Keratinocyte (primary cell): ENCODE measurements around the gene SNAPC4. TPM values are rescaled to one million over a fixed set of nuclear protein-coding genes. Genes with fewer than 3 reads are reported as not detected.

Source experiments
- DNase-seq: peaks from one replicate; pipeline ENCODE4 v3.0.0-alpha.2; 2011; ENCODE audit warnings: low read depth, missing footprints, low spot score
- FAIRE-seq: peaks from 2 replicates; lab custom pipeline; 2011; peaks lifted over from hg19 to GRCh38; lab: Jason Lieb, UNC
- H2AFZ ChIP-seq: 2 replicates; pipeline ENCODE4 v1.6.0; 2012; ENCODE audit warnings: low read length, control low read depth, inconsistent platforms; ENCODE audit not compliant: control insufficient read depth
- H3K27ac ChIP-seq: 2 replicates; pipeline ENCODE4 v1.5.1; 2011; ENCODE audit warnings: low read length; ENCODE audit not compliant: control insufficient read depth, insufficient read depth
- H3K27me3 ChIP-seq: 3 replicates; pipeline ENCODE4 v1.6.0; 2011; ENCODE audit warnings: low read length; ENCODE audit not compliant: control insufficient read depth, insufficient read depth; ENCODE audit errors: extremely low read depth
- H3K36me3 ChIP-seq, 2 experiments: 2 replicates in 1 of 2; 3 replicates in 1 of 2; pipeline ENCODE4 v1.5.1; 2011; ENCODE audit warnings: low read length in 2 of 2, mild to moderate bottlenecking in 1 of 2; ENCODE audit not compliant: control insufficient read depth in 2 of 2, insufficient read depth in 2 of 2; ENCODE audit errors: extremely low read depth in 1 of 2
- H3K4me1 ChIP-seq: 3 replicates; pipeline ENCODE4 v1.5.1; 2011; ENCODE audit warnings: low read length; ENCODE audit not compliant: control insufficient read depth, insufficient read depth; ENCODE audit errors: extremely low read depth
- H3K4me2 ChIP-seq: 3 replicates; pipeline ENCODE4 v1.6.0; 2011; ENCODE audit warnings: low read depth, low read length; ENCODE audit not compliant: control insufficient read depth, insufficient read depth; ENCODE audit errors: extremely low read depth
- H3K4me3 ChIP-seq, 3 experiments: fragments of 200-600 bp in 1 of 3; sonication (generic) in 1 of 3; 2 replicates in 2 of 3; 3 replicates in 1 of 3; pipeline ENCODE4 v1.5.1; 2011 to 2016; ENCODE audit warnings: low read length in 3 of 3, mild to moderate bottlenecking in 3 of 3, control low read depth in 2 of 3, inconsistent platforms in 1 of 3, low read depth in 1 of 3, mixed read lengths in 1 of 3, mixed run types in 1 of 3, moderate library complexity in 1 of 3; ENCODE audit not compliant: control insufficient read depth in 2 of 3, insufficient read depth in 2 of 3; ENCODE audit errors: extremely low read depth in 1 of 3
- H3K79me2 ChIP-seq: 2 replicates; pipeline ENCODE4 v1.6.0; 2012; ENCODE audit warnings: low read length; ENCODE audit not compliant: control insufficient read depth, insufficient read depth
- H3K9ac ChIP-seq: 3 replicates; pipeline ENCODE4 v1.6.0; 2011; ENCODE audit warnings: low read length; ENCODE audit not compliant: control insufficient read depth, insufficient read depth; ENCODE audit errors: extremely low read depth
- H3K9me1 ChIP-seq: 3 replicates; pipeline ENCODE4 v1.6.0; 2011; ENCODE audit warnings: low read length; ENCODE audit not compliant: control insufficient read depth, insufficient read depth; ENCODE audit errors: extremely low read depth
- H3K9me3 ChIP-seq: 2 replicates; pipeline ENCODE4 v1.5.1; 2012; ENCODE audit warnings: low read depth, low read length; ENCODE audit not compliant: control insufficient read depth
- H4K20me1 ChIP-seq: 3 replicates; pipeline ENCODE4 v1.6.0; 2011; ENCODE audit warnings: low read length; ENCODE audit not compliant: control insufficient read depth, insufficient read depth; ENCODE audit errors: extremely low read depth
- EZH2 ChIP-seq: IDR thresholded peaks from one replicate; pipeline ENCODE4 v1.6.1; 2012; ENCODE audit warnings: inconsistent platforms, mild to moderate bottlenecking, low read length, moderate library complexity
- dilution Hi-C: fragments of 300-500 bp; cut with MboI; formaldehyde crosslinking; loops from one replicate; pipeline ENCODE4 v1.7.0; 2020; ENCODE audit warnings: low sequenced_read_pairs; ENCODE audit not compliant: extremely low pct_ligation_motif_present
- polyA plus RNA-seq, 5 experiments: library from polyadenylated mRNA; depleted of rRNA in 3 of 5; stranded (reverse) in 3 of 5; stranded (forward) in 1 of 5; unstranded in 1 of 5; fragments of >200 nt; gene quantifications; 1 replicate in 1 of 5; 2 replicates in 3 of 5; 3 replicates in 1 of 5; pipeline versions ENCODE4 v1.2.1 to v1.2.3, GENCODE V29; 2011 to 2012; ENCODE audit warnings: missing spikeins in 2 of 5, low read depth in 1 of 5, low replicate concordance in 1 of 5
- TF ChIP-seq, protein P1 (sequence below), 3 experiments: IDR thresholded peaks in 1 of 3; conservative IDR thresholded peaks in 1 of 3; optimal IDR thresholded peaks in 1 of 3; 2 replicates in 2 of 3; 3 replicates in 1 of 3; pipeline versions ENCODE3 to v1.5.1; 2011; ENCODE audit warnings: low read length in 3 of 3, mild to moderate bottlenecking in 3 of 3, moderate library complexity in 2 of 3, control low read depth in 1 of 3, inconsistent platforms in 1 of 3; ENCODE audit not compliant: insufficient read depth in 2 of 3; ENCODE audit errors: extremely low read depth in 1 of 3

SNAPC4 gene
- polyA plus RNA-seq, 1 donor (not counting 4 experiments of a cell fraction or from before 2014, with no cell fraction given): 3.6 TPM

DNA sequence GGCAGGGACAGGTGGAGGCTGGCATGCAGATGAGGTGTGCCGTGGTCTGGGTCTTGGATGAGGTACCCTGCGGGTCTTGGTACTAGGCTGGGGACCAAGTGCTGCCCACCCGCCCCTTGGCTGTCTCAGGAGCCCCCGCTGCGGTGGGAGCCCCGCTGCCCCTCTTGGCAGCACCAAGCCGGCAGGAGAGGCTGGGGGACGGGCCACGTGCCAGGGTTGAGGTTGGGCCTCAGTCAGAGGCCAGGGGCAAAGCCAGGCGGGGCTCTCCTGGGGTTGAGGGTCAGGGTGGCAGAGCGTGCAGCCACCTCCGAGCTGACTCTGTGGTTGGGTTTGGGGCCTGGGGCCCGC lies 28.5 kb downstream of the SNAPC4 start:
- Histone ChIP-seq H2AFZ (no peak overlapping the region), H3K27me3 (no peaks in the 10 kb centered on the region), H3K79me2 (no peaks in the 10 kb centered on the region), H3K9ac (no peak overlapping the region), H3K9me1 (no peaks in the 10 kb centered on the region), H3K4me3 (no peak overlapping the region), H3K27ac (no peak overlapping the region), H3K4me2 (no peak overlapping the region), H3K9me3 (no peaks in the 10 kb centered on the region), H4K20me1 (peaks cover 2% of the 10 kb centered on the region), H3K4me1 (peaks cover 8% of the 10 kb centered on the region), H3K36me3 (peaks cover 0 to 8% of the 10 kb centered on the region in 2 experiments)
- no peak for DNase-seq
- TF ChIP-seq, protein P1, sequence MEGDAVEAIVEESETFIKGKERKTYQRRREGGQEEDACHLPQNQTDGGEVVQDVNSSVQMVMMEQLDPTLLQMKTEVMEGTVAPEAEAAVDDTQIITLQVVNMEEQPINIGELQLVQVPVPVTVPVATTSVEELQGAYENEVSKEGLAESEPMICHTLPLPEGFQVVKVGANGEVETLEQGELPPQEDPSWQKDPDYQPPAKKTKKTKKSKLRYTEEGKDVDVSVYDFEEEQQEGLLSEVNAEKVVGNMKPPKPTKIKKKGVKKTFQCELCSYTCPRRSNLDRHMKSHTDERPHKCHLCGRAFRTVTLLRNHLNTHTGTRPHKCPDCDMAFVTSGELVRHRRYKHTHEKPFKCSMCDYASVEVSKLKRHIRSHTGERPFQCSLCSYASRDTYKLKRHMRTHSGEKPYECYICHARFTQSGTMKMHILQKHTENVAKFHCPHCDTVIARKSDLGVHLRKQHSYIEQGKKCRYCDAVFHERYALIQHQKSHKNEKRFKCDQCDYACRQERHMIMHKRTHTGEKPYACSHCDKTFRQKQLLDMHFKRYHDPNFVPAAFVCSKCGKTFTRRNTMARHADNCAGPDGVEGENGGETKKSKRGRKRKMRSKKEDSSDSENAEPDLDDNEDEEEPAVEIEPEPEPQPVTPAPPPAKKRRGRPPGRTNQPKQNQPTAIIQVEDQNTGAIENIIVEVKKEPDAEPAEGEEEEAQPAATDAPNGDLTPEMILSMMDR (optimal IDR thresholded peaks at IDR 0.05 in 1 of 3, IDR thresholded peaks at IDR 0.05 in 1 of 3, conservative IDR thresholded peaks at IDR 0.05 in 1 of 3; ENCODE audit: extremely low read depth in 1 of 3, insufficient read depth in 2 of 3, low read length in 3 of 3): no peak
- no peak for TF ChIP-seq EZH2
- no peak for FAIRE-seq
- dilution Hi-C loops: no loop called here

DNA sequence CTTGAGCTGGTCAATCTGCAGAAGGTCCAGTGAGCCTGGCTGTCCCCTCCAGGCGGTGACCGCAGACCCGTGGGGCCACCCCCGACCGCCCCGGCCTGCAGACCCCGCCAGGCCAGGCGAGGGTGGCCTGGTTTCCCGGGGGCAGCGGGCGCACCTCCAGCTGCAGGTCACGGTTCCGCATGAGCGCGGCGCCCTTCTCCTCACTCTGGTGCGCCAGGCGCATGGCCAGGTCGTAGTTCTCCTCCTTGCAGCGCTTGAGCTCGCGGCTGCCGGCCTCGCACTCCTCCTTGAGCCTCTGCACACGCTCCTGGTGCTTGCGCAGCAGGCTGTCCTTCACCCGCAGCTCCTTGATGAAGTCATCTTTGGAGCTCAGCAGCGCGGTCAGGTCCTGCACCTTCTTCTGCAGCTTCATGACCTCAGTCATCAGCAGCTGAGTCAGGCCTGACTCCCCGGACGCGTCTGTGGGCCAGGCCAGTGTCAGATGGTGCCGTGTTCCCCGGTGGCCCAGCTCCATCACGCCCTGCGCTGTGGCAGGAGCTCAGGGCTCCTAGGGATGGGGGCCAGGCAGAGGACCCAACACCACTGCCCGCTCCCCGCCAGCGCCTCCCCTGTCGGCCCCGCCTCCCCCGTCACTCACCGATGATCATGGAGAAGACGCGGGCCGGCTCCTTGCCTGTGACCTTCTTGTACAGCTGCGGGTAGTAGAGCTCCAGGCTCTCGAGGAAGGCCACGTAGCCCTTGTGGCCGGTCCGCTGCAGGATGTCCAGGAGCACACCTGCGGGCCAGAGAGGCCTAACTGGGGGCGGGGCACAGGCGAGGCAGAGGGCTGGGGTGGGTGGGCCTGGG lies 29.1 kb downstream of the SNAPC4 start:
- no peaks in the 10 kb centered on the region for H3K9me3 ChIP-seq
- no peak overlapping the region for H3K27ac ChIP-seq
- peaks cover 0 to 7% of the 10 kb centered on the region in 2 experiments for H3K36me3 ChIP-seq
- peaks cover 8% of the 10 kb centered on the region for H3K4me1 ChIP-seq
- no peak overlapping the region for H3K9ac ChIP-seq
- H3K4me3 ChIP-seq: no peak overlapping the region
- H4K20me1 ChIP-seq: no peaks in the 10 kb centered on the region
- TF ChIP-seq, protein P1 (optimal IDR thresholded peaks at IDR 0.05 in 1 of 3, IDR thresholded peaks at IDR 0.05 in 1 of 3, conservative IDR thresholded peaks at IDR 0.05 in 1 of 3; ENCODE audit: extremely low read depth in 1 of 3, insufficient read depth in 2 of 3, low read length in 3 of 3): no peak
- TF ChIP-seq EZH2: no peak
- no peaks in the 10 kb centered on the region for H3K9me1 ChIP-seq
- H3K27me3 ChIP-seq: no peaks in the 10 kb centered on the region
- no peaks in the 10 kb centered on the region for H3K79me2 ChIP-seq
- dilution Hi-C loops: no loop called here
- FAIRE-seq: no peak
- DNase-seq: no peak
- no peak overlapping the region for H2AFZ ChIP-seq
- H3K4me2 ChIP-seq: no peak overlapping the region
